ENCODE measurements around the gene COX6A2.
A peak's percentile ranks its signal among the peaks of the same experiment; 100 is the strongest.

COX6A2 gene

GRCh38 chr16:31471241-31471874 is 43.2 kb upstream of the COX6A2 start:
- H4K8ac ChIP-seq (ENCODE audit: low read depth, low read length): no peak overlapping the region
- H3K14ac ChIP-seq (ENCODE audit: low read length): no peak overlapping the region
- H2BK12ac ChIP-seq (ENCODE audit: low read length): no peak overlapping the region
- DNase-seq (ENCODE audit: low spot score): no peak
- peaks cover 4 to 5% of the 10 kb centered on the region in 2 donors for H3K4me1 ChIP-seq (ENCODE audit: control insufficient read depth in 2 of 2, insufficient read depth in 1 of 2, low read depth in 1 of 2, low read length in 2 of 2)
- H3K18ac ChIP-seq (ENCODE audit: low read length): no peak overlapping the region
- H2BK15ac ChIP-seq (ENCODE audit: low read length): no peak overlapping the region
- H3K4ac ChIP-seq (ENCODE audit: low read length): no peak overlapping the region
- H3K23ac ChIP-seq (ENCODE audit: low read depth, low read length, poor library complexity): no peak overlapping the region
- H3K4me3 ChIP-seq (ENCODE audit: low read length in 2 of 2): peak overlapping the region in 1 of 2 donors; percentile 61
- H3K9me3 ChIP-seq (replicated peaks in 1 of 2; ENCODE audit: control insufficient read depth in 2 of 2, insufficient read depth in 1 of 2, low read depth in 1 of 2, low read length in 2 of 2): peaks cover 0 to 5% of the 10 kb centered on the region in 2 donors
- no CpG with 5 or more reads among the region's 15 CpGs for WGBS, 2 donors (ENCODE audit: extremely low coverage in 2 of 2, insufficient read length in 2 of 2, insufficient replicate concordance in 1 of 2)
- H2AK5ac ChIP-seq (ENCODE audit: low read depth, low read length): no peak overlapping the region
- H3K9ac ChIP-seq (ENCODE audit: low read depth, low read length, poor library complexity): no peak overlapping the region
- H2BK5ac ChIP-seq (ENCODE audit: low read length): no peak overlapping the region
- H3K4me2 ChIP-seq (ENCODE audit: insufficient read depth, low read length, poor library complexity, severe bottlenecking): peak overlapping the region; percentile 57
- peak overlapping the region; percentile 91 for H2AFZ ChIP-seq (ENCODE audit: low read length)
- H3K36me3 ChIP-seq (replicated peaks in 1 of 2; ENCODE audit: control insufficient read depth in 2 of 2, insufficient read depth in 2 of 2, low read length in 2 of 2): peaks cover 0 to 39% of the 10 kb centered on the region in 2 donors
- H3K79me1 ChIP-seq (ENCODE audit: low read depth, low read length): peaks cover under 1% of the 10 kb centered on the region
- no peak overlapping the region for H2BK120ac ChIP-seq (ENCODE audit: low read depth, low read length)
- H3K27ac ChIP-seq (replicated peaks; ENCODE audit: low read length): no peak overlapping the region
- H3K27me3 ChIP-seq (ENCODE audit: control insufficient read depth in 3 of 3, insufficient read depth in 3 of 3, low read depth in 1 of 3, low read length in 3 of 3): peaks cover 0 to 54% (median 25%) of the 10 kb centered on the region in 3 experiments
- H4K91ac ChIP-seq (ENCODE audit: low read depth, low read length, poor library complexity): no peak overlapping the region

GRCh38 chr16:31470615-31471014 is 42.5 kb upstream of the COX6A2 start:
- Histone ChIP-seq H2BK15ac (ENCODE audit: low read length) (no peak overlapping the region), H3K4me1 (ENCODE audit: control insufficient read depth in 2 of 2, insufficient read depth in 1 of 2, low read depth in 1 of 2, low read length in 2 of 2) (peaks cover 2 to 5% of the 10 kb centered on the region in 2 donors), H3K23ac (ENCODE audit: low read depth, low read length, poor library complexity) (no peak overlapping the region), H3K18ac (ENCODE audit: low read length) (no peak overlapping the region), H3K9ac (ENCODE audit: low read depth, low read length, poor library complexity) (no peak overlapping the region), H3K27ac (replicated peaks; ENCODE audit: low read length) (no peak overlapping the region), H3K79me1 (ENCODE audit: low read depth, low read length) (peaks cover 3% of the 10 kb centered on the region), H3K14ac (ENCODE audit: low read length) (no peak overlapping the region), H2AFZ (ENCODE audit: low read length) (no peak overlapping the region), H2BK120ac (ENCODE audit: low read depth, low read length) (no peak overlapping the region), H3K9me3 (replicated peaks in 1 of 2; ENCODE audit: control insufficient read depth in 2 of 2, insufficient read depth in 1 of 2, low read depth in 1 of 2, low read length in 2 of 2) (peaks cover 0 to 5% of the 10 kb centered on the region in 2 donors), H4K91ac (ENCODE audit: low read depth, low read length, poor library complexity) (no peak overlapping the region), H2BK5ac (ENCODE audit: low read length) (no peak overlapping the region), H3K27me3 (ENCODE audit: control insufficient read depth in 3 of 3, insufficient read depth in 3 of 3, low read depth in 1 of 3, low read length in 3 of 3) (peaks cover 0 to 46% (median 18%) of the 10 kb centered on the region in 3 experiments), H3K4me2 (ENCODE audit: insufficient read depth, low read length, poor library complexity, severe bottlenecking) (no peak overlapping the region), H4K8ac (ENCODE audit: low read depth, low read length) (no peak overlapping the region), H2AK5ac (ENCODE audit: low read depth, low read length) (no peak overlapping the region), H3K4ac (ENCODE audit: low read length) (no peak overlapping the region), H2BK12ac (ENCODE audit: low read length) (no peak overlapping the region), H3K36me3 (replicated peaks in 1 of 2; ENCODE audit: control insufficient read depth in 2 of 2, insufficient read depth in 2 of 2, low read length in 2 of 2) (peaks cover under 1 to 43% of the 10 kb centered on the region in 2 donors), H3K4me3 (ENCODE audit: low read length in 2 of 2) (no peak overlapping the region)
- DNase-seq (ENCODE audit: low spot score): no peak
- WGBS, 2 donors (ENCODE audit: extremely low coverage in 2 of 2, insufficient read length in 2 of 2, insufficient replicate concordance in 1 of 2): no CpG with 5 or more reads among the region's 3 CpGs

DNA sequence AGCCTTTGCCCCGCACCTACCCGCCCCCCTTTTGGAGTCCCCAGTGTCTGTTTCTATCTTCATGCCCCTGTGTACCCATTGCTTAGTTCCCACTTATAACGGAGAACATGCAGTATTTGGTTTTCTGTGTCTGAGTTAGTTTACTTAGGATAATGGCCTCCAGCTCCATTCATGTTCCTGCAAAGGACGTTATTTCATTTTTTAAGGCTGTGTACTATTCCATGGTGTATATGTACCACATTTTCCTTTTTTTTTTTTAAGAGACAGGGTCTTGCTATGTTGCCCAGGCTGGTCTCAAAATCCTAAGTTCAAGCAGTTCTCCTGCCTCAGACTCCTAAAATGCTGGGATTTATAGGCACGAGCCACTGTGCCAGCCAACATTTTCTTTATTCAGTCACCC is 39.7 kb upstream of the COX6A2 start:
- Histone ChIP-seq H2BK15ac (ENCODE audit: low read length) (no peak overlapping the region), H3K36me3 (replicated peaks in 1 of 2; ENCODE audit: control insufficient read depth in 2 of 2, insufficient read depth in 2 of 2, low read length in 2 of 2) (peaks cover 2 to 41% of the 10 kb centered on the region in 2 donors), H3K27ac (replicated peaks; ENCODE audit: low read length) (no peak overlapping the region), H2BK120ac (ENCODE audit: low read depth, low read length) (no peak overlapping the region), H2BK5ac (ENCODE audit: low read length) (no peak overlapping the region), H2AK5ac (ENCODE audit: low read depth, low read length) (no peak overlapping the region), H3K23ac (ENCODE audit: low read depth, low read length, poor library complexity) (no peak overlapping the region), H2BK12ac (ENCODE audit: low read length) (no peak overlapping the region), H3K14ac (ENCODE audit: low read length) (no peak overlapping the region), H3K79me1 (ENCODE audit: low read depth, low read length) (peaks cover 3% of the 10 kb centered on the region), H3K4me3 (ENCODE audit: low read length in 2 of 2) (no peak overlapping the region), H3K4me1 (ENCODE audit: control insufficient read depth in 2 of 2, insufficient read depth in 1 of 2, low read depth in 1 of 2, low read length in 2 of 2) (peaks cover 2 to 5% of the 10 kb centered on the region in 2 donors), H2AFZ (ENCODE audit: low read length) (no peak overlapping the region), H3K18ac (ENCODE audit: low read length) (no peak overlapping the region), H4K8ac (ENCODE audit: low read depth, low read length) (no peak overlapping the region), H3K4ac (ENCODE audit: low read length) (no peak overlapping the region), H3K4me2 (ENCODE audit: insufficient read depth, low read length, poor library complexity, severe bottlenecking) (no peak overlapping the region), H3K9me3 (replicated peaks in 1 of 2; ENCODE audit: control insufficient read depth in 2 of 2, insufficient read depth in 1 of 2, low read depth in 1 of 2, low read length in 2 of 2) (peaks cover 0 to 5% of the 10 kb centered on the region in 2 donors), H3K9ac (ENCODE audit: low read depth, low read length, poor library complexity) (no peak overlapping the region), H3K27me3 (ENCODE audit: control insufficient read depth in 3 of 3, insufficient read depth in 3 of 3, low read depth in 1 of 3, low read length in 3 of 3) (peaks cover 0 to 19% (median 12%) of the 10 kb centered on the region in 3 experiments), H4K91ac (ENCODE audit: low read depth, low read length, poor library complexity) (no peak overlapping the region)
- no peak for DNase-seq (ENCODE audit: low spot score)
- no CpG with 5 or more reads among the region's 5 CpGs for WGBS, 2 donors (ENCODE audit: extremely low coverage in 2 of 2, insufficient read length in 2 of 2, insufficient replicate concordance in 1 of 2)

GRCh38 chr16:31467151-31467773 is 39.1 kb upstream of the COX6A2 start:
- no peak for DNase-seq (ENCODE audit: low spot score)
- Histone ChIP-seq H3K14ac (ENCODE audit: low read length) (no peak overlapping the region), H2BK15ac (ENCODE audit: low read length) (no peak overlapping the region), H3K27me3 (ENCODE audit: control insufficient read depth in 3 of 3, insufficient read depth in 3 of 3, low read depth in 1 of 3, low read length in 3 of 3) (peaks cover 0 to 13% (median 6%) of the 10 kb centered on the region in 3 experiments), H3K23ac (ENCODE audit: low read depth, low read length, poor library complexity) (no peak overlapping the region), H2AK5ac (ENCODE audit: low read depth, low read length) (no peak overlapping the region), H2AFZ (ENCODE audit: low read length) (no peak overlapping the region), H2BK120ac (ENCODE audit: low read depth, low read length) (no peak overlapping the region), H4K8ac (ENCODE audit: low read depth, low read length) (no peak overlapping the region), H3K18ac (ENCODE audit: low read length) (no peak overlapping the region), H3K4ac (ENCODE audit: low read length) (no peak overlapping the region), H3K9me3 (replicated peaks in 1 of 2; ENCODE audit: control insufficient read depth in 2 of 2, insufficient read depth in 1 of 2, low read depth in 1 of 2, low read length in 2 of 2) (no peaks in the 10 kb centered on the region), H2BK12ac (ENCODE audit: low read length) (no peak overlapping the region), H3K4me3 (ENCODE audit: low read length in 2 of 2) (no peak overlapping the region), H3K27ac (replicated peaks; ENCODE audit: low read length) (no peak overlapping the region), H2BK5ac (ENCODE audit: low read length) (no peak overlapping the region), H3K9ac (ENCODE audit: low read depth, low read length, poor library complexity) (no peak overlapping the region), H3K4me1 (ENCODE audit: control insufficient read depth in 2 of 2, insufficient read depth in 1 of 2, low read depth in 1 of 2, low read length in 2 of 2) (peaks cover 0 to 5% of the 10 kb centered on the region in 2 donors), H3K36me3 (replicated peaks in 1 of 2; ENCODE audit: control insufficient read depth in 2 of 2, insufficient read depth in 2 of 2, low read length in 2 of 2) (peaks cover 2 to 47% of the 10 kb centered on the region in 2 donors), H3K79me1 (ENCODE audit: low read depth, low read length) (peaks cover 3% of the 10 kb centered on the region), H4K91ac (ENCODE audit: low read depth, low read length, poor library complexity) (no peak overlapping the region), H3K4me2 (ENCODE audit: insufficient read depth, low read length, poor library complexity, severe bottlenecking) (no peak overlapping the region)
- WGBS, 2 donors (ENCODE audit: extremely low coverage in 2 of 2, insufficient read length in 2 of 2, insufficient replicate concordance in 1 of 2): no CpG with 5 or more reads among the region's 5 CpGs
